Measurements from ENCODE around the gene IRF1.

IRF1 gene

GRCh38 chr5:132436936-132437335 lies 53.6 kb downstream of the IRF1 start:
- no peak for DNase-seq

DNA sequence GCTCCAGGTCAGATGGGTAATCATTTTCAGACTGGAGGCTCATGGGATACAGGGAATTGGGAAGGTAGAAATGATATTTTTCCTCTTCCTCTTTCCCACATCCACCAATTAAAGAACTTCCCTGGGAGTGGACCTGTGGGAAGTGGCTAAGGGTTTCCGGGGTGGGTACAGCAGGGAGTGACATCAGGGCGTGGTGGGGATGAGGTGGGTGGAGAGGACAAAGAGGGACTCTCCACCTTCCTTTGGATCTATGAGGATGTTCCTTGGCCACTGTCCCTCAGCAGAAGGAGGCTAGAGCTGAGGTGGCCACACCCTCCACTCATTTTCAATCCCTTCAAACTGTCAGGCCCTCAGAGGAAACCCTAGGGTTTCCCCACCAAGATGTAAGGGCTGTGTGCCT lies 54.7 kb downstream of the IRF1 start:
- no peak for DNase-seq

- no peak for DNase-seq
Observed at GRCh38 chr5:132435447-132435846, 55.1 kb downstream of the IRF1 start.

- no peak for DNase-seq
Observed at GRCh38 chr5:132434416-132435286, 55.9 kb downstream of the IRF1 start.

- no peak for DNase-seq
Observed at GRCh38 chr5:132433141-132433540, 57.4 kb downstream of the IRF1 start.

DNA sequence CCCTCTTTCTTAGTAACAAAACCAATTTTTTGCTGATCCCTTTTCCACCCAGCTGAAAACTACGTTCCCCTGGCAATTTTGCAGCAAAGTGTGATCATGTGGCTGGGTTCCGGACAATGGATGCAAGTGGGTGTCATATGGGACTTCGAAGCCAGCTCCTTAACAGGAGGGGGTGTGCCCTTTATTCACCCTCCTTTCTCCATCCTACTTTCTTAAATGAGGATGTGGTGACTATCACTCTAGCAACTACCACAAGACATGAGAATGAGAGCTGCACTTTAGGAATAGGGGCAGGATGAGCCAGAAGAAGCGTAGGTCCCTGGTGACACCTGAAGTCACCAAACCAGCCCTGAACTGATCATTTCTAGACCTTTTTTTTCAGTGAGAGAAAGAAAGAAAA lies 58.9 kb downstream of the IRF1 start:
- no peak for DNase-seq
